OCI-LY1 (cell line): ENCODE results near the gene ANKRD30A.

Source experiments
- H2AFZ ChIP-seq: fragments of 200-600 bp; sonication (generic), shearing (Covaris generic); 2 replicates; pipeline ENCODE4 v1.6.0; 2014; ENCODE audit warnings: antibody characterized with exemption, mild to moderate bottlenecking, low read length
- H3F3A ChIP-seq: fragments of 200-600 bp; sonication (generic), shearing (Covaris generic); 2 replicates; pipeline ENCODE4 v1.6.0; 2014; ENCODE audit warnings: mild to moderate bottlenecking, antibody characterized with exemption, low read length, moderate library complexity; ENCODE audit not compliant: insufficient read depth
- H3K27ac ChIP-seq: fragments of 200-600 bp; sonication (generic); 2 replicates; pipeline ENCODE4 v1.5.1; 2014; ENCODE audit warnings: low read length, mixed run types, mild to moderate bottlenecking, low read depth; ENCODE audit not compliant: poor library complexity, severe bottlenecking
- H3K27me3 ChIP-seq: fragments of 200-600 bp; sonication (generic); 2 replicates; pipeline ENCODE4 v1.6.0; 2014; ENCODE audit warnings: antibody characterized with exemption, mild to moderate bottlenecking, low read length, moderate library complexity; ENCODE audit not compliant: insufficient read depth
- H3K36me3 ChIP-seq: fragments of 200-600 bp; sonication (generic); 2 replicates; pipeline ENCODE4 v1.6.1; 2014; ENCODE audit warnings: mild to moderate bottlenecking, antibody characterized with exemption, low read length, moderate library complexity, mixed read lengths; ENCODE audit not compliant: insufficient read depth
- H3K4me1 ChIP-seq: fragments of 200-600 bp; sonication (generic); 2 replicates; pipeline ENCODE4 v1.5.1; 2014; ENCODE audit warnings: mild to moderate bottlenecking, low read length, moderate library complexity; ENCODE audit not compliant: insufficient read depth, severe bottlenecking
- H3K4me2 ChIP-seq: fragments of 200-600 bp; sonication (generic), shearing (Covaris generic); 2 replicates; pipeline ENCODE4 v1.6.1; 2014; ENCODE audit warnings: low read length
- H3K4me3 ChIP-seq: fragments of 200-600 bp; sonication (generic); 2 replicates; pipeline ENCODE4 v1.5.1; 2014; ENCODE audit warnings: low read length, low read depth, mild to moderate bottlenecking, mixed read lengths; ENCODE audit not compliant: poor library complexity, severe bottlenecking
- H3K79me2 ChIP-seq: fragments of 200-600 bp; shearing (Covaris generic); 2 replicates; pipeline ENCODE4 v1.6.1; 2016; ENCODE audit warnings: mixed run types, low read length, mixed read lengths; ENCODE audit not compliant: insufficient read depth
- H3K9ac ChIP-seq: fragments of 200-600 bp; sonication (generic), shearing (Covaris generic); 2 replicates; pipeline ENCODE4 v1.6.1; 2014; ENCODE audit warnings: mild to moderate bottlenecking, low read length, mixed read lengths
- H3K9me2 ChIP-seq: fragments of 200-600 bp; sonication (generic), shearing (Covaris generic); 2 replicates; pipeline ENCODE4 v1.6.1; 2014; ENCODE audit warnings: low read depth, mild to moderate bottlenecking, low read length, mixed read lengths
- H3K9me3 ChIP-seq: fragments of 200-600 bp; shearing (Covaris generic); 2 replicates; pipeline ENCODE4 v1.6.1; 2014; ENCODE audit warnings: low read length, mixed read lengths
- H4K20me1 ChIP-seq: fragments of 200-600 bp; sonication (generic), shearing (Covaris generic); 2 replicates; pipeline ENCODE4 v1.6.0; 2016; ENCODE audit warnings: mild to moderate bottlenecking, low read length; ENCODE audit not compliant: insufficient read depth
- EZH2 ChIP-seq: fragments of 200-600 bp; sonication (generic), shearing (Covaris generic); IDR thresholded peaks from 2 replicates; pipeline ENCODE4 v1.8.0; 2017; ENCODE audit warnings: borderline replicate concordance, mixed run types, mild to moderate bottlenecking, antibody characterized with exemption, low read length, moderate library complexity, mixed read lengths
- TF ChIP-seq, protein P1 (sequence below): fragments of 200-600 bp; sonication (generic), shearing (Covaris generic); IDR thresholded peaks from 2 replicates; pipeline ENCODE4 v1.5.1; 2017; ENCODE audit warnings: mild to moderate bottlenecking, antibody characterized with exemption, low read length, moderate library complexity, mixed read lengths

ANKRD30A gene

DNA sequence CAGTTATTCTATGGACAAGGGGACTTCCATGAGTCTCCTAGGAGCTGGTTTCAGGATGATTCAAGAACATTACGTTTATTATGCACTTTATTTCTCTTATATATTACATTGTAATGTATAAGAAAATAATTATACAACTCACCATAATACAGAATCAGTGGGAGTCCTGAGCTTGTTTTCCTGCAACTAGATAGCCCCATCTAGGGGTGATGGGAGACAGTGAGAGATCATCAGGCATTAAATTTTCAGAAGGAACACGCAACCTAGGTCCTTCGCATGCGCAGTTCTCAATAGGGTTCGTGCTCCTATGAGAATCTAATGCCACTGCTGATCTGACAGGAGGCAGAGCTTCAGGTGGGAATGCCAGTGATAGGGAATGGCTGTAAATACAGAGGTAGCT lies 137.9 kb downstream of the ANKRD30A start:
- H3K4me2 ChIP-seq: no peak overlapping the region
- no peak overlapping the region for H3K4me3 ChIP-seq
- H3K36me3 ChIP-seq: no peaks in the 10 kb centered on the region
- H3K9ac ChIP-seq: no peak overlapping the region
- no peak overlapping the region for H2AFZ ChIP-seq
- H3K27ac ChIP-seq: no peak overlapping the region
- H3K9me3 ChIP-seq: no peaks in the 10 kb centered on the region
- H3K79me2 ChIP-seq: no peaks in the 10 kb centered on the region
- no peaks in the 10 kb centered on the region for H3F3A ChIP-seq
- H3K27me3 ChIP-seq: no peaks in the 10 kb centered on the region
- H3K9me2 ChIP-seq: no peaks in the 10 kb centered on the region
- H3K4me1 ChIP-seq: no peaks in the 10 kb centered on the region
- H4K20me1 ChIP-seq: no peaks in the 10 kb centered on the region
- no peak for TF ChIP-seq EZH2
- TF ChIP-seq, protein P1, sequence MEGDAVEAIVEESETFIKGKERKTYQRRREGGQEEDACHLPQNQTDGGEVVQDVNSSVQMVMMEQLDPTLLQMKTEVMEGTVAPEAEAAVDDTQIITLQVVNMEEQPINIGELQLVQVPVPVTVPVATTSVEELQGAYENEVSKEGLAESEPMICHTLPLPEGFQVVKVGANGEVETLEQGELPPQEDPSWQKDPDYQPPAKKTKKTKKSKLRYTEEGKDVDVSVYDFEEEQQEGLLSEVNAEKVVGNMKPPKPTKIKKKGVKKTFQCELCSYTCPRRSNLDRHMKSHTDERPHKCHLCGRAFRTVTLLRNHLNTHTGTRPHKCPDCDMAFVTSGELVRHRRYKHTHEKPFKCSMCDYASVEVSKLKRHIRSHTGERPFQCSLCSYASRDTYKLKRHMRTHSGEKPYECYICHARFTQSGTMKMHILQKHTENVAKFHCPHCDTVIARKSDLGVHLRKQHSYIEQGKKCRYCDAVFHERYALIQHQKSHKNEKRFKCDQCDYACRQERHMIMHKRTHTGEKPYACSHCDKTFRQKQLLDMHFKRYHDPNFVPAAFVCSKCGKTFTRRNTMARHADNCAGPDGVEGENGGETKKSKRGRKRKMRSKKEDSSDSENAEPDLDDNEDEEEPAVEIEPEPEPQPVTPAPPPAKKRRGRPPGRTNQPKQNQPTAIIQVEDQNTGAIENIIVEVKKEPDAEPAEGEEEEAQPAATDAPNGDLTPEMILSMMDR: peak; percentile 40

DNA sequence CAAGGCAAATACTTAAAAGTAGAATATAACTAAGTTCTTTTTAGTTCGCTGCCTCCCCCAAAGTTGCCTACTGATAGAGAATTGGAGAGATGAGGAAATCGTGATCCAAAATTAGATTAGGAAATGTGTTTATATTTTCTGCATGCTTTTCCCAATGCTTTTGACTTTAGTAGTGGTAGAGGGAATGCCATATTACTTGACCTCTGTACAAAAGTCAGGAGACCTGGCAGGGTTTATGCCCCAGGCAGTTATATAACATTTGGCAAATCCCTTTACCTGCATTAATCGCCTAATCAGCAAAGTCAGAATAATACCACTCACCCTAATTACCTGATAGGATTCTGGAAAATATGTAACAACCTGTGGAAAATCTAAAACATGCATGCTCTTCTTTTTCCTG lies 142.9 kb downstream of the ANKRD30A start:
- H3K27ac ChIP-seq: no peak overlapping the region
- H3K9me2 ChIP-seq: no peaks in the 10 kb centered on the region
- no peaks in the 10 kb centered on the region for H3K36me3 ChIP-seq
- peaks cover 8% of the 10 kb centered on the region for H3K4me1 ChIP-seq
- H2AFZ ChIP-seq: no peak overlapping the region
- H3K4me2 ChIP-seq: no peak overlapping the region
- no peaks in the 10 kb centered on the region for H3K9me3 ChIP-seq
- H3K4me3 ChIP-seq: no peak overlapping the region
- no peak overlapping the region for H3K9ac ChIP-seq
- H4K20me1 ChIP-seq: no peaks in the 10 kb centered on the region
- no peaks in the 10 kb centered on the region for H3K79me2 ChIP-seq
- H3K27me3 ChIP-seq: no peaks in the 10 kb centered on the region
- H3F3A ChIP-seq: no peaks in the 10 kb centered on the region
- no peak for TF ChIP-seq EZH2
- TF ChIP-seq, protein P1: no peak

DNA sequence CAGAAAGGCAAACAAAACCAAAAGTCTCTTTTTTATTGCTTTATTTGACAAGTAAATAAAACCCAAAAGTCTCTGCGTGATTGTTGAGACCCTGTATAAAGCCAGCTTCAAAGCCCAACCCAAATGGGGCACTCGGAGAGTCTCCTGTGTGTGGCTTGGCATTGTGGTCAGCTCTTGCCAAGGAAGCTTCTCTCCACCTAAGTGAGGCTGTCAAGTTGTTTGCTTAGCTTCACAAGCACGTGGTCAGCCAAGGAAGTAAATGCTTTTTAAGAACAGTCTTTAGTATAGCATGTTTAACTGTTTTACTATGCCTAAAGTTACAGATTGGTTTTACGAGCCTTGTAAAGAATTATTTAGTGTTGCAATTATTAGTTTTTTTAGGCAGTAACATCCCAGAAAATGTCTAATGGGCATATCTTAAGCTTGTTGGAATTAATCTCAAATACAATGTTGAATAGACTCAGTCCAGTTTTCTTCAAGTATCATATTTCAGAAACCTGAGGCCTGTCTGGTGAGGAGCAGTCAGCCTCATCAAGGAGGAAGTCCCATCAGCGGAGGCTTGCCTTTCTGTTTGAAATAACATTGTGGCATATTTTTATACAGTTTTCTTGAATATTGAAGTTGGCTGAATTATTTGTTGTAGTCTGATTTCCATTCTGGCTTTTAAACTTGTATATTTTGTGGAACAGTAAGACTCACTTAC lies 144.3 kb downstream of the ANKRD30A start:
- no peak overlapping the region for H3K4me2 ChIP-seq
- no peaks in the 10 kb centered on the region for H3K9me3 ChIP-seq
- no peaks in the 10 kb centered on the region for H3K27me3 ChIP-seq

More for the DNA sequence above, 144.3 kb downstream of the ANKRD30A start:
- no peak overlapping the region for H2AFZ ChIP-seq
- H3K9ac ChIP-seq: no peak overlapping the region
- peaks cover 8% of the 10 kb centered on the region for H3K4me1 ChIP-seq
- no peak for TF ChIP-seq EZH2
- TF ChIP-seq, protein P1: no peak
- no peaks in the 10 kb centered on the region for H3K79me2 ChIP-seq
- H4K20me1 ChIP-seq: no peaks in the 10 kb centered on the region
- no peaks in the 10 kb centered on the region for H3F3A ChIP-seq
- no peaks in the 10 kb centered on the region for H3K36me3 ChIP-seq
- H3K9me2 ChIP-seq: no peaks in the 10 kb centered on the region
- H3K27ac ChIP-seq: no peak overlapping the region
- no peak overlapping the region for H3K4me3 ChIP-seq
